Gastroesophageal sphincter (tissue), 3 donors: ENCODE measurements around the gene ZMYND10.

ENCODE experiments used
- CTCF ChIP-seq, 4 experiments: fragments of 200-600 bp in 2 of 4; fragments of 450-650 bp in 2 of 4; sonication (generic) in 1 of 4; IDR thresholded peaks; one replicate each; pipeline ENCODE4 v1.5.1; 2017 to 2019; ENCODE audit warnings: antibody characterized with exemption in 4 of 4, mild to moderate bottlenecking in 2 of 4, moderate library complexity in 2 of 4
- POLR2A ChIP-seq, 2 donors: fragments of 450-650 bp; IDR thresholded peaks; one replicate each; pipeline ENCODE4 v1.6.1; 2017; ENCODE audit warnings: antibody characterized with exemption in 2 of 2, mild to moderate bottlenecking in 2 of 2, moderate library complexity in 1 of 2

- TF ChIP-seq CTCF (IDR thresholded peaks at IDR 0.05) (no peak), POLR2A (IDR thresholded peaks at IDR 0.05) (peak; percentile 56 to 66)
These were observed 13.6 kb upstream of the ZMYND10 start, which contains the start of gene TMEM115 for GRCh38 chr3:50358911-50359759.
